Mesodermal cell (in vitro differentiated cells): ENCODE data around the gene TTBK1. TPM values are rescaled to one million over a fixed set of nuclear protein-coding genes. Genes with fewer than 3 reads are reported as not detected.

ENCODE experiments used
- H3K27ac ChIP-seq: 2 replicates; pipeline ENCODE4 v1.7.0; 2013; ENCODE audit warnings: mild to moderate bottlenecking, low read depth, low read length, moderate library complexity; ENCODE audit not compliant: severe bottlenecking
- H3K36me3 ChIP-seq: 2 replicates; pipeline ENCODE4 v1.7.1; 2013; ENCODE audit warnings: mild to moderate bottlenecking, low read length, moderate library complexity; ENCODE audit not compliant: control insufficient read depth, insufficient read depth
- H3K4me1 ChIP-seq: one replicate; pipeline ENCODE4 v1.7.1; 2013; ENCODE audit warnings: mild to moderate bottlenecking, low read length; ENCODE audit not compliant: insufficient read depth, control insufficient read depth, poor library complexity, severe bottlenecking
- H3K4me3 ChIP-seq: 2 replicates; pipeline ENCODE4 v1.7.0; 2013; ENCODE audit warnings: low read length, control low read depth, mild to moderate bottlenecking; ENCODE audit not compliant: insufficient read depth, poor library complexity, severe bottlenecking; ENCODE audit errors: extremely low read depth
- H3K9me3 ChIP-seq: 2 replicates; pipeline ENCODE4 v1.7.1; 2013; ENCODE audit warnings: mild to moderate bottlenecking, low read length, moderate library complexity; ENCODE audit not compliant: control insufficient read depth
- WGBS, 2 experiments: methylation state at CpG; one replicate each; pipeline ENCODE4 v1.1.5; 2013; ENCODE audit warnings: missing lambda C conversion rate in 2 of 2; ENCODE audit not compliant: insufficient coverage in 2 of 2; 5-methylcytosine and 5-hydroxymethylcytosine counted together
- polyA plus RNA-seq, 2 experiments: library from polyadenylated mRNA; stranded (reverse); fragments of 50-300 nt; gene quantifications; one replicate each; pipeline ENCODE4 v1.2.3, GENCODE V29; 2013

TTBK1 gene
- polyA plus RNA-seq (2013, experiment 1 of 2) = 0.18 TPM
- polyA plus RNA-seq (2013, experiment 2 of 2) = 0.20 TPM

DNA sequence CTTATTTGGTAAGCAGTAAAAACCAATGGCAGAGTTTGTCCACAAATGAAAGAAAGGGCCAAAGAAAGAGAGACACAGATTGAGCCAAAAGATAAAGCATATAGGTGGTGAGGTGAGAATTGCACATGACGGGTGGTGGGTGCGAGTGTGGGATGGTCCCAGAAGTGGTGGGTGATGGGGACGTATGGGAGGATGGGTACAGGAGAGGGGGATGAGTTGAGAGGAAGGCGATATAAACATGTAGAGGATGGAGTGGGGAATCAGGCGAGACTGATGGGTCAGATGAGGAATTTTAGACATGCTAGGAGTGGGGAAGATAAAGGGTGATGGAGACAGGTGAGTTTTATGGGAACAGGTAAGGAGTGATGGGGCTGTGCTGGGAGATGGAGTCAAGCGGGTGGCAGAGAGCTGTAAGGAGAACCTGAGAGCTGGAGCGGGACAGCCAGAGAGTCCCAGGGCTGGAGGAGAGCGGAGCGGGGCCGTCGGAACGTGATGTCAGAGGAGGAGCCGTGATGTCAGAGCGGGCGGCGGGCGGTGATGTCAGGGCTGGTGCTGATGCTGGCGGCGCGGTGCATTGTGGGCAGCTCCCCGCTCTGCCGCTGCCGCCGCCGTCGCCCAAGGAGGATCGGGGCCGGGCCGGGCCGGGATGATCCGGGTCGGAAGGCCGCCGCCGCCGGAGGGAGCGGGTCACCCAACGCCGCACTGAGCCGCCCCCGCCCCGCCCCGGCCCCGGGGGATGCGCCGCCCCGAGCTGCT lies at the start of gene TTBK1:
TSS of gene TTBK1 (plus strand) at position 574 of the 756 bp plus-strand sequence. CDS start 3,180 bp downstream, outside the sequence.
- Histone ChIP-seq H3K4me1 (no peaks in the 10 kb centered on the region), H3K9me3 (no peaks in the 10 kb centered on the region), H3K4me3 (no peak within 1 kb of the TSS), H3K27ac (no peak within 1 kb of the TSS), H3K36me3 (no peaks in the 10 kb centered on the region)
- 14 to 44% methylated on average over 10 to 40 of the region's 47 CpGs for WGBS, 2 experiments

DNA sequence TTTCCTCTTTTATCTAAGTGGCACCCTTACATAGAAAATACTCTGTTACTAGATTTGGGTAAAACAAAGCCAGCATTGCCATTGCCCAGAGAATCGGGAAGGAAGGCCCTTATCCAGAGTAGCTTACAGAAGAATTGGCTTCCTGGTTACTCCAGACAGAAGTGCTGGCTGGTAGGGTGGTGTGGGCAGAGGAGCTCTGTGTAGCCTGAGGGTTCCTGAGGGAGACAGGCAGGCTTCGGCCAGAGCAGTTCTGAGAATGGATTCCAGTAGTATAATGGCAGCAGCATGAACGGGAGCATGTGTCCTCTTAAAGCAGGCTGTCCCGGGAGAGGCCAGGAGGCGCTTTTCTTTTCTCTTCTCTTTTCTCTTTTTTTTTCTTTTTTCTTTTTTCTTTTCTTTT lies 49.4 kb upstream of the TTBK1 start:
- no peak overlapping the region for H3K4me3 ChIP-seq
- peaks cover 52% of the 10 kb centered on the region for H3K36me3 ChIP-seq
- WGBS, 2 experiments = 83 to 85% methylated on average over 3 to 4 of the region's 5 CpGs
- no peaks in the 10 kb centered on the region for H3K9me3 ChIP-seq
- no peak overlapping the region for H3K27ac ChIP-seq
- H3K4me1 ChIP-seq = no peaks in the 10 kb centered on the region

DNA sequence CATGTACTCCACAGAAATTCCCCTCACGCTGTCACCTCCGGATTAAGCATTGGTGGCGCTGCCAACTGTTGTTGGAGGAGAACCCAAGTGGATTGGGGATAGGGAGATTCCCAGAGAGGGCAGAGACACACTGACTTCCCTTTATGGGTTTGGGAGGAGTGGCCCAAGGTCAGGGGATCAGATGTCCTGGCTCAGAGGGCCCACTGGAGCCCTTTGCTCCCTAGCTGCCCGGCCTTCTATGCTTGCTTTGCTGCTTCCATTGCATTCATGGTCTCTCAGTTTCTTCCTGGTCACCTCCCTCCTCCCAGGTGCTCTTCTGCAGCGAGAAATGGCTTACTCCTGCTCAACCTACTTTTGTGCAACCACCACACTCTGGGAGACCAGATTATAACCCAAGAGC lies 46.9 kb upstream of the TTBK1 start:
- H3K9me3 ChIP-seq = no peaks in the 10 kb centered on the region
- H3K4me3 ChIP-seq = no peak overlapping the region
- H3K4me1 ChIP-seq = no peaks in the 10 kb centered on the region
- H3K27ac ChIP-seq = no peak overlapping the region
- peaks cover 44% of the 10 kb centered on the region for H3K36me3 ChIP-seq
- 81 to 89% methylated on average over 2 to 5 of the region's 5 CpGs for WGBS, 2 experiments

- Histone ChIP-seq H3K36me3 (peaks cover 32% of the 10 kb centered on the region), H3K4me3 (no peak overlapping the region), H3K9me3 (no peaks in the 10 kb centered on the region), H3K27ac (no peak overlapping the region), H3K4me1 (no peaks in the 10 kb centered on the region)
- WGBS, 2 experiments = 94 to 100% methylated on average over 4 to 5 of the region's 6 CpGs
These were observed 43.4 kb upstream of the TTBK1 start for GRCh38 chr6:43199912-43200311.

- Histone ChIP-seq H3K4me3 (no peak overlapping the region), H3K9me3 (no peaks in the 10 kb centered on the region), H3K4me1 (no peaks in the 10 kb centered on the region), H3K27ac (no peak overlapping the region), H3K36me3 (peaks cover 27% of the 10 kb centered on the region)
- 92% methylated on average over 5 of the region's 6 CpGs; no CpG with 5 or more reads in 1 of the 2 experiments for WGBS, 2 experiments
These were observed 42.7 kb upstream of the TTBK1 start for GRCh38 chr6:43200541-43200940.

DNA sequence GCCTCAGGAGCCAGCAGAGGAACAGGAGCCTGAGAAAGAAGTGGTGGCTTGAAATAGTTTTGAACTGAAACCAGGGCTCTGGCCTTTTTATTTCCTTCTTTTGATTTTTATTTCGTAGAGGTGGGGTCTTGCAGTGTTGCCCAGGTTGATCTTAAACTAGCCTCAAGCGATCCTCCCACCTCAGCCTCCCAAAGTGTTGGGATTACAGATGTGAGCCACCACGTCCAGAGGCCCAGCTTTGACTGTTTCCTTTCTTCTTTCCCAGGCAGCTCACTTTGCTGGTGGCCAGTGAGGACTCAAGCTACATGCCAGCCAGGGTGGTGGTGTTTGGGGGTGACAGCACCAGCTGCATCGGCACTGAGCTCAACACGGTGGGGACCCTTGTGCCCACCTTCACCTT lies 40.8 kb upstream of the TTBK1 start:
- WGBS, 2 experiments = 77 to 96% methylated on average over 3 to 5 of the region's 5 CpGs
- no peak overlapping the region for H3K27ac ChIP-seq
- H3K9me3 ChIP-seq = no peaks in the 10 kb centered on the region
- H3K4me1 ChIP-seq = no peaks in the 10 kb centered on the region
- H3K36me3 ChIP-seq = peaks cover 8% of the 10 kb centered on the region
- H3K4me3 ChIP-seq = no peak overlapping the region

- peaks cover 5% of the 10 kb centered on the region for H3K36me3 ChIP-seq
- H3K27ac ChIP-seq = no peak overlapping the region
- no peak overlapping the region for H3K4me3 ChIP-seq
- WGBS, 2 experiments = 90% methylated on average over 12 to 15 of the region's 17 CpGs
- H3K9me3 ChIP-seq = no peaks in the 10 kb centered on the region
- H3K4me1 ChIP-seq = no peaks in the 10 kb centered on the region
These were observed 40.1 kb upstream of the TTBK1 start for GRCh38 chr6:43203029-43203717.

GRCh38 chr6:43203718-43204095 lies 39.6 kb upstream of the TTBK1 start:
- Histone ChIP-seq H3K9me3 (no peaks in the 10 kb centered on the region), H3K4me1 (no peaks in the 10 kb centered on the region), H3K27ac (no peak overlapping the region), H3K36me3 (no peaks in the 10 kb centered on the region), H3K4me3 (no peak overlapping the region)
- 91 to 94% methylated on average over 8 of the region's 8 CpGs for WGBS, 2 experiments

- no peaks in the 10 kb centered on the region for H3K9me3 ChIP-seq
- H3K27ac ChIP-seq = no peak overlapping the region
- 91% methylated on average over 22 to 23 of the region's 23 CpGs for WGBS, 2 experiments
- no peaks in the 10 kb centered on the region for H3K36me3 ChIP-seq
- H3K4me3 ChIP-seq = no peak overlapping the region
- no peaks in the 10 kb centered on the region for H3K4me1 ChIP-seq
These were observed 38.8 kb upstream of the TTBK1 start for GRCh38 chr6:43204271-43205105.

- Histone ChIP-seq H3K4me3 (no peak overlapping the region), H3K4me1 (no peaks in the 10 kb centered on the region), H3K9me3 (no peaks in the 10 kb centered on the region), H3K27ac (no peak overlapping the region), H3K36me3 (no peaks in the 10 kb centered on the region)
- WGBS, 2 experiments = 91 to 96% methylated on average over 10 of the region's 10 CpGs
These were observed 37.4 kb upstream of the TTBK1 start for GRCh38 chr6:43205849-43206248.
